Measurements from ENCODE around the gene PTPRN2. TPM values are rescaled to one million over a fixed set of nuclear protein-coding genes. Genes with fewer than 3 reads are reported as not detected.

The PTPRN2 gene
- total and polyA plus RNA-seq, 2 donors from 2014 or later = 4.8 to 6.2 TPM

- no peak for TF ChIP-seq CTCF (IDR thresholded peaks at IDR 0.05; ENCODE audit: borderline replicate concordance, extremely low read depth, insufficient read depth)
- no peak overlapping the region for H3K9ac ChIP-seq (ENCODE audit: low read length in 3 of 3)
- H3K27me3 ChIP-seq (ENCODE audit: control insufficient read depth, insufficient read depth, low read length) = no peaks in the 10 kb centered on the region
- FAIRE-seq (no peak), DNase-seq (no peak)
- no peaks in the 10 kb centered on the region for H3K36me3 ChIP-seq (ENCODE audit: control insufficient read depth in 2 of 3, insufficient read depth in 3 of 3, low read length in 3 of 3)
- intact Hi-C loops (cut with DNase I) = no loop called here
- no peak overlapping the region for H3K27ac ChIP-seq (ENCODE audit: low read depth in 2 of 2, low read length in 2 of 2)
- no peaks in the 10 kb centered on the region for H3K4me1 ChIP-seq (ENCODE audit: control insufficient read depth in 2 of 3, insufficient read depth in 2 of 3, low read depth in 1 of 3, low read length in 3 of 3)
- H3K9me3 ChIP-seq (ENCODE audit: control insufficient read depth in 2 of 3, insufficient read depth in 1 of 3, low read length in 3 of 3) = peaks cover 0 to 10% (median 0%) of the 10 kb centered on the region in 3 donors
- H3K4me3 ChIP-seq (ENCODE audit: low read length in 3 of 3) = no peak overlapping the region
Measured at GRCh38 chr7:158506626-158507025, 81.0 kb downstream of the PTPRN2 start.

- FAIRE-seq = no peak
Measured at GRCh38 chr7:158505683-158506082, 81.9 kb downstream of the PTPRN2 start.

GRCh38 chr7:158502068-158502750, 85.4 kb downstream of the PTPRN2 start:
- TF ChIP-seq CTCF (IDR thresholded peaks at IDR 0.05; ENCODE audit: borderline replicate concordance, extremely low read depth, insufficient read depth) = no peak
- Histone ChIP-seq H3K4me1 (ENCODE audit: control insufficient read depth in 2 of 3, insufficient read depth in 2 of 3, low read depth in 1 of 3, low read length in 3 of 3) (no peaks in the 10 kb centered on the region), H3K27me3 (ENCODE audit: control insufficient read depth, insufficient read depth, low read length) (no peaks in the 10 kb centered on the region), H3K9me3 (ENCODE audit: control insufficient read depth in 2 of 3, insufficient read depth in 1 of 3, low read length in 3 of 3) (peaks cover 0 to 4% (median 0%) of the 10 kb centered on the region in 3 donors), H3K4me3 (ENCODE audit: low read length in 3 of 3) (no peak overlapping the region), H3K27ac (ENCODE audit: low read depth in 2 of 2, low read length in 2 of 2) (no peak overlapping the region), H3K9ac (ENCODE audit: low read length in 3 of 3) (no peak overlapping the region), H3K36me3 (ENCODE audit: control insufficient read depth in 2 of 3, insufficient read depth in 3 of 3, low read length in 3 of 3) (no peaks in the 10 kb centered on the region)
- intact Hi-C loops (cut with DNase I) = no loop called here
- DNase-seq = no peak
- no peak for FAIRE-seq

More at GRCh38 chr7:158505683-158506082, 81.9 kb downstream of the PTPRN2 start:
- intact Hi-C loops (cut with DNase I) = no loop called here
- no peak overlapping the region for H3K9ac ChIP-seq (ENCODE audit: low read length in 3 of 3)
- peaks cover 0 to 4% (median 0%) of the 10 kb centered on the region in 3 donors for H3K9me3 ChIP-seq (ENCODE audit: control insufficient read depth in 2 of 3, insufficient read depth in 1 of 3, low read length in 3 of 3)
- H3K27ac ChIP-seq (ENCODE audit: low read depth in 2 of 2, low read length in 2 of 2) = no peak overlapping the region
- DNase-seq = no peak
- no peak for TF ChIP-seq CTCF (IDR thresholded peaks at IDR 0.05; ENCODE audit: borderline replicate concordance, extremely low read depth, insufficient read depth)
- H3K27me3 ChIP-seq (ENCODE audit: control insufficient read depth, insufficient read depth, low read length) = no peaks in the 10 kb centered on the region
- H3K4me3 ChIP-seq (ENCODE audit: low read length in 3 of 3) = no peak overlapping the region
- no peaks in the 10 kb centered on the region for H3K36me3 ChIP-seq (ENCODE audit: control insufficient read depth in 2 of 3, insufficient read depth in 3 of 3, low read length in 3 of 3)
- H3K4me1 ChIP-seq (ENCODE audit: control insufficient read depth in 2 of 3, insufficient read depth in 2 of 3, low read depth in 1 of 3, low read length in 3 of 3) = no peaks in the 10 kb centered on the region

Data from kidney (tissue), 14 donors.